ENCODE data around the gene TUBG1. TPM values are rescaled to one million over a fixed set of nuclear protein-coding genes. Genes with fewer than 3 reads are reported as not detected.

TUBG1 gene
- total and polyA plus RNA-seq, 9 of the 15 experiments (the other 6 are each of a cell fraction or from before 2014, with no cell fraction given): 33.1 to 147 (median 66.0) TPM

DNA sequence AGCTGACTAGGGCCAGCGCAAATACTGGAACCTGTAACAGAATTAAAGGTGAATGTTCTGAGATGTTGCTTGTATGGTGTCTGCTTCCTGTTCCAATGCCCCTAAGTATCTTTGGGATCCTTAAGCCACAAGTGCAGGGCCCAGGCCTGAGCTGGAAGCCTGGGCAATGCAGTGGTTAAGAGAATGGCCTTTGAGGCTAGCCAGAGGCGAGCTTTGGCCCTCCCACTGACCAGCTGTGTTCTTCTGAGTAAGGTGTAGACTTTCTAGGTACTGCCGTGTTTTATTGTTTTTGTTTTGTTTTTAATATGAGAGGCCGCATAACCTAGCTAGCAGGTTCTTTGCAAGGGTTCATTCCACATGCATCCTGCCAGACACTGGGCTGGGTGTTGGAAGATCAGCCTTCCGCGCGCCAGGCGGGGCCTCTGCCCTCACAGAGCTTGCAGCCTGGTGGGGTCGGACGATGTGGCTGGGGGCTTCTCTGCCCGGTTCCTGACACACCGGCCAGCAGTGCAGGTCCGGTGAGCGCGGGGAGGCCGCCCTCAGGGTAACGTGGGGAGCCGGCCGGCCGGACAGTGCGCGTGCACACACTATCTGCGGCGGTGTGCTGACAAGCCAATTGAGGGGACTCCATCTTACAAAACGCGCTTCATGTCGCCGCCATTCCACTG, 43.1 kb upstream of the TUBG1 start (continued):
- TF ChIP-seq BCLAF1 (IDR thresholded peaks at IDR 0.05; ENCODE audit: borderline replicate concordance in 1 of 2, control insufficient read depth in 1 of 2, low read depth in 2 of 2, low read length in 1 of 2): no peak
- no peak for TF ChIP-seq ZNF512 (tag; IDR thresholded peaks at IDR 0.05)
- no peak for TF ChIP-seq KLF13 (tag; IDR thresholded peaks at IDR 0.05; ENCODE audit: borderline replicate concordance, low read depth)
- no peak for TF ChIP-seq ZNF668 (CRISPR knock-in tag; IDR thresholded peaks at IDR 0.05)
- no peak for TF ChIP-seq RCOR1 (IDR thresholded peaks at IDR 0.05; ENCODE audit: borderline replicate concordance in 1 of 2, low read depth in 2 of 2, low read length in 2 of 2)
- no peak for TF ChIP-seq ELF1 (tag; IDR thresholded peaks at IDR 0.05)
- TF ChIP-seq EP400 (IDR thresholded peaks at IDR 0.05): no peak
- TF ChIP-seq ZNF41 (CRISPR knock-in tag; conservative IDR thresholded peaks at IDR 0.05): no peak
- TF ChIP-seq CEBPB (tag; IDR thresholded peaks at IDR 0.05): no peak
- no peak for TF ChIP-seq XRCC5 (IDR thresholded peaks at IDR 0.05; ENCODE audit: low read depth, low read length)
- no peak for TF ChIP-seq MBD1 (CRISPR knock-in tag; IDR thresholded peaks at IDR 0.05)
- TF ChIP-seq ZNF644 (tag; IDR thresholded peaks at IDR 0.05; ENCODE audit: low read depth): no peak
- TF ChIP-seq FOXM1 (IDR thresholded peaks at IDR 0.05; ENCODE audit: low read depth): no peak
- no peak for TF ChIP-seq FOXM1 (CRISPR knock-in tag; IDR thresholded peaks at IDR 0.05; ENCODE audit: low read depth)
- TF ChIP-seq CREB3L1 (IDR thresholded peaks at IDR 0.05; ENCODE audit: borderline replicate concordance, low read depth): peak; percentile 20; the same call in 1 of the 2 replicates
- TF ChIP-seq, protein P1, sequence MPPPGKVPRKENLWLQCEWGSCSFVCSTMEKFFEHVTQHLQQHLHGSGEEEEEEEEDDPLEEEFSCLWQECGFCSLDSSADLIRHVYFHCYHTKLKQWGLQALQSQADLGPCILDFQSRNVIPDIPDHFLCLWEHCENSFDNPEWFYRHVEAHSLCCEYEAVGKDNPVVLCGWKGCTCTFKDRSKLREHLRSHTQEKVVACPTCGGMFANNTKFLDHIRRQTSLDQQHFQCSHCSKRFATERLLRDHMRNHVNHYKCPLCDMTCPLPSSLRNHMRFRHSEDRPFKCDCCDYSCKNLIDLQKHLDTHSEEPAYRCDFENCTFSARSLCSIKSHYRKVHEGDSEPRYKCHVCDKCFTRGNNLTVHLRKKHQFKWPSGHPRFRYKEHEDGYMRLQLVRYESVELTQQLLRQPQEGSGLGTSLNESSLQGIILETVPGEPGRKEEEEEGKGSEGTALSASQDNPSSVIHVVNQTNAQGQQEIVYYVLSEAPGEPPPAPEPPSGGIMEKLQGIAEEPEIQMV (tag; conservative IDR thresholded peaks at IDR 0.05; ENCODE audit: low read depth): no peak
- no peak for TF ChIP-seq KDM4B (IDR thresholded peaks at IDR 0.05; ENCODE audit: borderline replicate concordance in 2 of 2, low read depth in 1 of 2)
- no peak for TF ChIP-seq MTA1 (IDR thresholded peaks at IDR 0.05; ENCODE audit: borderline replicate concordance)
